Measurements from ENCODE around the gene RALGDS.

Gene RALGDS

GRCh38 chr9:133134388-133135145 lies 13.5 kb upstream of the RALGDS start:
- DNase-seq = no peak

GRCh38 chr9:133133681-133134387 lies 12.8 kb upstream of the RALGDS start:
- DNase-seq = peak; percentile 68 to 72

- DNase-seq = no peak
These were observed 11.1 kb upstream of the RALGDS start for GRCh38 chr9:133132174-133132573.

- DNase-seq = no peak
These were observed 10.5 kb upstream of the RALGDS start for GRCh38 chr9:133131506-133131905.

GRCh38 chr9:133130685-133131244 lies 9.7 kb upstream of the RALGDS start:
- DNase-seq = no peak

GRCh38 chr9:133129001-133129795 lies 8.2 kb upstream of the RALGDS start:
- DNase-seq = no peak

- no peak for DNase-seq
These were observed 7.1 kb upstream of the RALGDS start for GRCh38 chr9:133128152-133128551.

- no peak for DNase-seq
These were observed 6.4 kb upstream of the RALGDS start for GRCh38 chr9:133127340-133127981.

GRCh38 chr9:133126697-133127339 lies 5.8 kb upstream of the RALGDS start:
- no peak for DNase-seq

- peak; percentile 63 to 66 for DNase-seq
These were observed 5.1 kb upstream of the RALGDS start for GRCh38 chr9:133125941-133126696.

GRCh38 chr9:133124907-133125275 lies 3.9 kb upstream of the RALGDS start:
- DNase-seq = peak in 1 of 2 donors; percentile 58

GRCh38 chr9:133124123-133124906 lies 3.3 kb upstream of the RALGDS start:
- DNase-seq = no peak

GRCh38 chr9:133122935-133123611 lies 2.0 kb upstream of the RALGDS start:
- no peak for DNase-seq

GRCh38 chr9:133122605-133122934 lies 1.5 kb upstream of the RALGDS start:
- no peak for DNase-seq

- DNase-seq = peak; percentile 77 to 87
These were observed 993 bp upstream of the RALGDS start for GRCh38 chr9:133121915-133122550.

GRCh38 chr9:133120501-133121197 lies 391 bp downstream of the RALGDS start:
- no peak for DNase-seq

- no peak for DNase-seq
These were observed 1.1 kb downstream of the RALGDS start for GRCh38 chr9:133119846-133120500.

- no peak for DNase-seq
These were observed 1.8 kb downstream of the RALGDS start for GRCh38 chr9:133119103-133119845.
